ENCODE data around the gene RPP30.
"Not testable (repeated sequence)": the region's sequence is repeated elsewhere in the genome, so short reads cannot be mapped to it uniquely, and the experiment has no call there.

Gene RPP30

DNA sequence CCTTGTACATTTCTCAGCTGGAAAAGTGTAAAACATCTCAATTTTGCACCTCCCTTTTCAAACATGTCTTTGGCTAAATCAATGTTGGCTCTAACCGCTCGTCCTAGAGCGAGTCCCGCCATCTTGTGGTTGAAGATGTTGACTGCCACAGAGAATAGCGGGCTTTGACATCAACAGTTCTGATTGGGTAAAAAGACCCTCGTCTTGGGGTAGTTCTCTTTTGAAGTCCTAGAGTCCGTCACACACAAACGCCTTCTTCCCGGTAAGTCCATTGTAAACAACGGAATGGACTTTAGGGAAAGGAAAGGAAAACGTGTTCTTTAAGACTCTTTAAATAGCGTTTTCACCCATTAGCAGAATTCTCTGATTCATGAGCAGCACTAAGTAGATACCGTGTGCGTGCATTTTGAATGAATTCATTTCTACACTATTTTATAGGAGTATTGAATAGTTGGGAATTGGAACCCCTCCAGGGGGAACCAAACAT, 452 bp upstream of the RPP30 start:
- no peak for DNase-seq (ENCODE audit: low read depth)

DNA sequence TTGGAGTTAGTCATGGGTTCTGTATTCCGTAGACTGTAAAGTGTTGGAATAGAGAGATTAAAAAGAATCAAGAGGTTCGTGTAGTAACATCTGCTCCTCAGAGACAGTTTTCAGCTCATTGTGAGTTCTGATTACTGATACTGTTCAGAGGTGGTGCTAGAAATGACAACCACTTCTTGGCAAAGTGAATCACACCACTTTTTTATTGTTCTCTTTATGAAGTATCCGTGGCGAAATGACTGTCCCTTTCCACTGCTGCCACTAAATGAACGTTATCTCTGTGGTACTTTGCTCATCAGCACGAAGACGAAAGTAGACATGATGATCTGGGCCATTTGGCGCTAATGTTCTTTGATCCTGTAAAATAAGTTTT, 860 bp downstream of the RPP30 start:
- no peak for DNase-seq (ENCODE audit: low read depth)

DNA sequence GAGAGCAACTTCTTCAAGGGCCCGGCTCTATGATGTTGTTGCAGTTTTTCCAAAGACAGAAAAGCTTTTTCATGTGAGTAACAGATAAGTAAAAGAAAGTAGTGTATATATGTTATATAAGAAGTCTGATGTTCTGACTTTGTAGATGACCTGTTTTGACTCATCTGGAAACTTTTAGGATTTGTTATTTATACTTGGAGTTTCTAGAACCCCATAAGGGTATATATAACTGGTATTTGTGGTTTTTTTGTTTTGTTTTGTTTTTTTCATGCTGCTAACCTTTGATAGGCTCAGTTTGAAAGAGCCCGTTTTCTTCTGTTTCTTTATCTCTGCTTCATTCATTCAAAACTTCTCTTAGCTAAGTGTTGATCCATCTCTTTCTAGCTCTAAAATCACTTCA, 7.3 kb downstream of the RPP30 start:
- DNase-seq (ENCODE audit: low read depth) = no peak

DNA sequence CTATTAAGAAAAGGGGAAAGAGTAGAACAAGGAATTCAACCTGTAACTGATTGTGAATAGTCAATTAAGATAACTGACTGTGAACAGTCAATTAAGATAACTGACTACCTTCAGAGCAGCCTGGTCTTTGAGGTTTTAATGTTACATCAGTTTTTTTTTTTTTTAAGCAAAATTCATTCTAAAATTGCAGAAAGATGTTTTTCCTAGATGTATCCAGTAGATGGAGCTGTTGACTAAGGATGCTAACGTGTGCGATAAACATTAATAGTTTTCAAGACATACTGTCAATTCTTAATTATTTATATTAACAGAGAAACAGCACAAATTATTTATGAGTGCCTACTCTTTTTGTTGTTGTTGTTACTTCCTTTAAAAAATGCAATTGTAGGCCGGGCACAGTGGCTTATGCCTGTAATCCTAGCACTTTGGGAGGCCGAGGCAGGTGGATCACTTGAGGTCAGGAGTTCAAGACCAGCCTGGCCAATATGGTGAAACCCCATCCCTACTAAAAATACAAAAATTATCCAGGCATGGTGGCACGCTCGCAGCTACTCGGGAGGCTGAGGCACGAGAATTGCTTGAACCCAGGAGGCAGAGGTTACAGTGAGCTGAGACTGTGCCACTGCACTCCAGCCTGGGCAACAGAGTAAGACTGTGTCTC, 8.4 kb downstream of the RPP30 start:
- DNase-seq (ENCODE audit: low read depth) = not testable (repeated sequence)

DNA sequence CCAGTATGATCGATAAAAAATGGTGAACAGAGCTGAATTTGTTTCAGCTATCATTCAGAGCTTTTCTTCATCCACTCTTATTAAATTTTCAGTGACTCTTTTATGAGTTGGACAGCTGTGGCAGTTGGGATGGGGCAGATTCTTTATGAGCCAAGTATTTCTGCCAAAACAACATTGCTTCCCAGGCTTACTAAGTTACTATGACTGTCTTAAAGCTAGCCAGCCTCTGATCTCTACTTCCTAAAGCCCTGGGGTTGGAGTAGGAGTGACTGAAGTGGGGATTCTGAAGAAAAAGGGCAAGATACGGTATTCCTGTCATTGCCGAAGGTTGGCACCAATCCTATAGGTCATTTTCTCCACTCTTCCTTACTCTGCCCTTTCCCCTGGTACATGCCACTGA, 12.7 kb downstream of the RPP30 start:
- DNase-seq (ENCODE audit: low read depth) = no peak

DNA sequence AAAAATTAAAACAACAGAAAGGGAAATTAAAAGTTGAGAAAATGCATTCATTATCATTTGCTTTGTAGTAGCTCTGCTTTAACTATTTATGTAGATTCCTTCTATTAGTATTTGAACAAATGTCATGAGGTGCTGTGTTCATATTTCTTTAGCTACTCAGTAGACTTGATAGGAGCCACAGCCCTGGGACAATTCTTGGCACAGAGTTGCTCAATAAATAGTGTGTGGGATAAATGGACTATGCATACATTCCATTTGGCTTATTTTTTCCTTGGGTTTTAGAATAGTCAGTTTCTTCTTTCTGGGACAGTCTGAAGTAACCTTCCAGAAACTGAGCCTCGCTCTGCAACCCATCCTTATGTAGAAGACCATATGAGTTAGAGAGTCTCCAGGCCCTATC, 13.4 kb downstream of the RPP30 start:
- DNase-seq (ENCODE audit: low read depth) = no peak

DNA sequence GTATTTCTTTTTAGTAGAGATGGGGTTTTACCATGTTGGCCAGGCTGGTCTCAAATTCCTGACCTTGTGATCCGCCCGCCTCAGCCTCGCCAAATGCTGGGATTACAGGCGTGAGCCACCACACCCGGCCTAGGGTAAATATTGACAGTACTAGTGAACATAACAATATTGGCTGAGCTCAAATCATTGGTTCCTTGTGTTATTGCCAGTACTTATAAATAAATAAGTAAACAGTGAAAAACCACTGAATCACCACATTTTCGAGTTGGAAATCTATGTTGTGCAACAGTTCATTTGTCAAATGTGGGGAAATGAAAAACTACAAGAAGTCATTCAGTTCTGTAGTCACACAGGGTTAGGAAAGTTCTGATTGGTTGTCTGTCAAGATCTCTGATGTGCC, 15.8 kb downstream of the RPP30 start:
- DNase-seq (ENCODE audit: low read depth) = no peak

DNA sequence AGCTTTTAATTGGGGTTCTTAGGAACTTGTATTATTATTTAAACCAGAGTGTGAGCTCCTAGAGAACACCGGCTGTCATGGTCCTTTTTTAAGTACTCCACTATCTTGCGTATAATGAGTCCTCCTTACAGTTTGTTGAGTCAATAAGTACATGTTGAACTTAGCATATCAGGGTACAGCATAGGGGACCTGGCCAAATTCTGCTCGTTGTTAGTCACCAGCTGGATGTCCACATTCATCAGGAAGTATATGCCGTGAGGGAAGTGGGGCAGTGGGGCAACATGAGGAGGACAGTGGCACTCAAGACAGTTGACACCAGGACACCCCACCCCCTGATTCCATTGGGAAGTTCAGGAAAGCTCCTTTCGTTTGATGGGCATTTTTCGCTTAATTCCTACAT, 16.6 kb downstream of the RPP30 start:
- DNase-seq (ENCODE audit: low read depth) = no peak

DNA sequence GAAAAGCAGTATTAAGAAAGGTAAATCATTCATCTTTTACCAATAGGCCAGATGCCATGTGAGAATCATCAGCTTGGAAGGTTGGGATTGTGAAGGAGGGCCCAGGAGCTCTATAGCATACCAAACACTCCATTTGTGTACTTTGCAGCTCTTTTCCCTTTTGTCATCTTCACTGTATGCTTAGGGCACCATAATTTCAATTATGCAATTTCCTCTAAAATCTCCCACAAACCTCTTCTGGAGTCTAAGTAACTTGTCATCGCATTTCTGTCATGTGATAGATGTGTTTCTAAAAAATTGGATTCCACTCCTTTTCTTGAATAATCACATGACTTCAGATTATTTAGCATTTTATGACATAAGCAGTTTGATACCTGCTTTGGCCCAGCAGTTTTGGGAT, 17.9 kb downstream of the RPP30 start:
- no peak for DNase-seq (ENCODE audit: low read depth)

DNA sequence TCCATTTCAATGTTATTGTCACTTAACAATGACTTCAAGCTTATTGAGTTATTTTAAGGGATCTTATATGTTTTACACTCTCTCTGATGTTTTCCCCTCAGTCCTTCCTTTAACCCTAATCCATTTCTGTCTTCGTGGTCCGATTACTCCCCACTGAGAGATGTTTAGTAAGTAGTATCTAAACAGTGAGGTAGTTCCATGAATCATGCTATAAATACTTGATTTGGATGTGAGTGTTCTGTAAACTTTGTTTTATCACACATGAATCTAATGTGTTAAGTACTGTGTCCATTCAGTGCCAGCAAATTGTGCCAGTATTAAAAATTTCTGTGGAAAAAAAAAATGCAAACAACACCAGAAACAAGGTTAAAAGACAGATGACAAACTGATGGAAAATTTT, 18.6 kb downstream of the RPP30 start:
- DNase-seq (ENCODE audit: low read depth) = no peak

DNA sequence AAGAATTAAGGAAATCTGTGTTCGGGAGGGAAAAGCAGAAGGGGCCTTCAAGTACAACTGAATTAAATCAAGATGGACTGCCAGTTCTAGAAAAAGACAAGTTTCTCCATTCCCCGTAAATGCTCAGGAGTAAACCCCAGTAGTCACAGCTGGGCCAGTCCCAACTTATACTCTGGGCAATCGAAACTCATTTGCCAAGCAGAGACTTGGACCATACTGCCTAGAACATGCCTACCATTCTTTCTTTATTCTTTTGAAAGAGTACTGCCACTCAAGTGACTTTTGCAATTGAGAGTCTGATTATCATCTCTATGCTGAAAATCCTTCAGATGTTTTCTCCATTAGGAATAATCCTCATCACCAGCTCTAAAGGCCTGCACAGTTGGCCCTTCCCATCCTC, 21.4 kb downstream of the RPP30 start:
- DNase-seq (ENCODE audit: low read depth) = no peak

DNA sequence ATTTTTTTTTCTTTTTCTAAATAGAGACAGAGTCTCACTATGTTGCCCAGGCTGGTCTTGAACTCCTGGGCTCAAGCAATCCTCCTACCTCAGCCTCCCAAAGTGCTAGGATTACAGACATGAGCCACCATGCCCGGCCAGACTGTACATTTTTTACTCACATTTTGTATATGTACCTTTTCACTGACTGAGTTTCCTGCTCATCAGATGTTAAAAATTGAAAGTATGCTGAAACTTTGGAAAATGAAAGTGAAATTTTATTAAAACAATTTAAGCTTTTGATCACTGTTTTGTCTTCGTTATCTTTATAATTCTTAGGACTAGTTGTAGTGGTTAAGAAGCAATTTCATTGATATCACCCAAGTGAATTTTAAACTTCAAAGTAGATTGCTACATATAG, 25.1 kb downstream of the RPP30 start:
- DNase-seq (ENCODE audit: low read depth) = not testable (repeated sequence)

DNA sequence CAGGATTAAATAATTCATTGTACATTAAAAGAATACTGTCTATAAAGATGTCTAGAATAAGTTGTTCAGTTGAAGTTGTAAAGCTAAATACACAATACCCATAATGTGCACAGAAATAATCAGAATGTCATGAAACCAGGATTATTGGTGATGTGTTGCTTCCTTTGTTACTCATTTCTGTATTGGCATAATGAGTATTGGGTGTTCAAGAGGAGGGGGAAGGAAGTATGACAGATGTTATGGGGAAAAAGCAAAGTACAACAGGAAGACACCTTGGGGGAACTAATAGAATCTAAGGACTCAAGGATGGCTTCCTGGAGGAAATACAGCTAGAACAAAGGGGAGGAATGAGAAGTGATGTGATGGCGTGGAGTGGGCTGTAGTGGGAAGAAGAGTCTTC, 34.2 kb downstream of the RPP30 start:
- no peak for DNase-seq (ENCODE audit: low read depth)

DNA sequence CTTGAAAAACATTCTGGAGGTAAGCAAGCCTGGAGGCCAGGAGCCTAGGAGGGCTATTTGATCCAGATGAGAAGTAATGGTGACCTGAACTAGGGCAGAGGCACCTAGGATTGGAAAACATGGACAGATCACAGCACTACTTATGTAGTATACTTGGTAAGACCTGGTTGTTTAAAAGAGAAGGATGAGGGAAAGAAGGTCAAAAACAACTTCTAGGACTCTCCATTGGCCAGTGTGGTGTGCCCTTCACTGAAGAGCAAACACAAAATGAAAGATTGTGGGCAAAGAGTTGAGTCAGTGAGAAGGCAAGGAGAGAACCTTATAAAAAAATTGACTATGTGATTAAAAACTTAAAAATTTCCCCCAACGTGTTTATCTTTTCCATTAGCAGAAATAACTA, 34.8 kb downstream of the RPP30 start:
- DNase-seq (ENCODE audit: low read depth) = no peak

DNA sequence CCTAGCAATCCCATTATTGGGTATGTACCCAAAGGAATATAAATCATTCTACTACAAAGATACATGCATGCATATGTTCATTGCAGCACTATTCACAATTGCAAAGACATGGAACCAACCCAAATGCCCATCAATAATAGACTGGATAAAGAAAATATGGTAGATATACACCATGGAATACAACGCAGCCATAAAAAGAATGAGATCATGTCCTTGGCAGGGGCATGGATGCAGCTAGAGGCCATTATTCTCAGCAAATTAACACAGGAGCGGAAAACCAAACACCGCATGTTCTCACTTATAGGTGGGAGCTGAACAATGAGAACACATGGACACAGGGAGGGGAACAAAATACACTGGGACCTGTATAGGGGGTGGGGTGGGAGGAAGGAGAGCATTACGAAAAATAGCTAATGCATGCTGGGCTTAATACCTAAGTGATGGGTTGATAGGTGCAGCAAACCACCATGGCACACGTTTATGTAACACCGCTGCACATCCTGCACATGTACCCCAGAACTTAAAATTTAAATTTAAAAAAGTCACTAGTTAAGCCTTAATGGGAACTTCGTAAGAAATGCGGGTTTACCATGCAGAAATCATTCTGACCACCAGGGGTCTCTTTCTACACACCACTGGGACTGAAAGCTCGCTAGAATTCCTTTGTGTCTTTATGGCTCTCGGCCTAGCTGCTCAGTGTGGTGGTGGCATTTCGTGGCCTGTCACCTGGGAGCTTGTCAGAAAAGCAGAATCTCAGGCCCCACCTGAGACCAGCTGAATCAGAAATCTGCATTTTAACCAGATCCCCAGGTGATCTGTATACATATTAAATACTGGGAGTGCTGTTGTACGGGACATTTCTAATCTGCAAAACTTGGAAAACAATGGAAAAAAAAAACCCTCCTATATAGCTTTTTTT, 39.6 kb downstream of the RPP30 start:
- peak; percentile 15 for DNase-seq (ENCODE audit: low read depth)

DNA sequence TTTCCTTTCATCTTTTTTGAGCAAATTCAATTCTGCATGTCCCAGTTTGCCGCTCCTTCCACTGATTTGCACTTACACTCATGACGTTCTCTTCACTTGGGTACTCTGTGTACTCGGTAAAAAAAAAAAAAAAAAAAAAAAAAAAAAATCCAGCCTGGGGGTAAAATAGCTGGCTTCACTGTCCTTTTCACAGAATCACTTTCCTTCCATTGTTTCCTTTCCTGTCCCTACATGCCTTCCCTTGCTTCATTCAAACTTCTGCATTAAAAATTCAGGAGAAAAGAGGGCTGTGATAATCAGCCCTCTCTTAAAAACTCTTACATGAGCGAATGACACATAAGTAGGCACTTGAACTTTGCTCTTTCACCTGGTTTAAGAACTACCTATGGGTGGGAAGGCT, 40.4 kb downstream of the RPP30 start:
- no peak for DNase-seq (ENCODE audit: low read depth)

DNA sequence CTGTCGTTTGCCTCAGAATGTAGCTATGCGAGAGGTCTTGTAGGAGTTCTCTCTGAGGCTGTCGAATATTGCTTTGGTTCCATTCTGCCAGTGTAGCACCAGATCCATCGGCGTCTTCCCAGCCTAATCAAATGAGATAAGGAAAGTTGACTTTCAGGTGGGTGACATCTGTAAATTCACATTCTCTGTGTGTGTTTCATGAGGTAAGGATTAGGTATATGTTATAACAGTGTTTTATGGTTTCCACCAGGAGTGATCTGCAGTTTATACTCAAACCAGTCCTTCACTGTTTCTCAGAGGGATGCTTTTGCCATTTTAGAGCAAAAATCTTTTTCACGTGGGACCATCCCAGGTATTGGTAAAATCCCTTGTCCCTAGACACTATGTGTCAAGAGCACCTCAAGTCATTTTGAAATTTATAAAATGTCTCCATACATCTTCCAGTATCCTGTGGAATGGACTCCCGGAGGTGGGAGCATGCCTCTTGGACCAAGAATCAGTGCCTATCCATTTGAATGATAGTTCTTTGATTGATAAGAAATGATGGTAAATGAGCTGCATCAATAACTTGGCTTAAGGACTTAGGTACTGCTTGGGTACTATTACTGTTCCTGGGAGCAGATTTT, 41.2 kb downstream of the RPP30 start:
- DNase-seq (ENCODE audit: low read depth) = no peak

DNA sequence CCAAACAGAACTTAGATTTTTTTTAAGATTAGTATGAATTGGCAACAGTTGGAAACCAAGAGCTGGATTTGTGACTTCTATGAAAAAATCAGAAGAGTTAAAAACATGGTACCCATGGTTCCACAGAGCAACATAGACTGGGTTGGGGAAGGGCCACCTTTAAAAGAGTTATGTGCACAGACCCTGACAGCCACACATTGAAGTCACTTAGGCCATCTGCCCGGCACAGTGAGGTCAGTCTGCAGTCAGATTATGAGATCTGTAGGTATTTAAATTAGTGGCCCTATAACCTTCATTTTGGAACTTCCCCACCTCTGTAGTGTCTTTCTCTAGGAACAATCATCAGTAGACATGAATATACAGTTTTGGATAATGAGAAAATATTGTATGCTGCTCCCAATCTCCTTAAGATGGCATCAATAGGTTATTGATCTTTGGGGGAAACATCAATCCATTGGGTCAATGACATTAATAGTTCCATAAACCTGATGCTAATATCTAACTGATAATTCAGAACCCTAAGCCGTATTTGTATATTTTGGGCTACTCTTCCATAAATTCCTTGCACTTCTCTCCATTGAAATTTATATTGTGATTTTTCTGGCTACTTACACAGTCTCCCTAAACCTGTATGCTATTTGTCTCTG, 42.1 kb downstream of the RPP30 start:
- no peak for DNase-seq (ENCODE audit: low read depth)

DNA sequence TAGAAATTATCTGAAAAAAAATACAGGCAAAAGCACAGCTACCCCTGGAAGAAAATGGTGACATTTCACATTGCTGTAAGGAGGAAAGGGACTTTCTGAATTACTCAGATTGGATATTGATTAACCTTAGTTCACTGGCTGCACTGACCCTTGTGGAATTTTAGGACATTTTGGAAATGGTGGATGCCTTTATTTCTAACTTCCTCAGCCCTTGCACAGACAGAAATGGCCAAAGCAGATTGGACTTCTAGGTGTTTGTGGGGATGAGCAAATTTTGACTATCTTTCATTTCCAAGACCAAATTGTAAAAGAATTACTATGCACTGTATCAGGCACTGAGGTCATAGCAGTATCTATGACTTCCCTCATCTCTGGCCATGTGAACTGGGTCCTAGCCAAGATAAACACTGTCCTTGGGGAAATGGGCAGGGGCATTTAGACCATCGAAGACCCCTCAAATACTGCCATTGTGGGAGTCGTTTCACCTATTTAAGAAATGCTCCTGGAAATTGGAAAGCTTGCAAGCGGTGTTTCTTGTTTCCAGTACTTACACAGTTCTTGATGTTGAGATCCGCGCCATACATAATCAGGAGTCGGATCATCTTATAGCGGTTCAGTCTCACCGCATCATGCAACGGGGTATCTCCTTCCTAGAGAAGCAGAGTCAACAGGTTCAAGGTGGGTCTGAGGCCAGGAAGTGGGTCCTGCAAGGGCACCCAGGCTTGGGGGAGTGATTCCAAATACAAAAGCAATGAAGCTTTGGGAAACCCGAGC, 43.4 kb downstream of the RPP30 start:
- DNase-seq (ENCODE audit: low read depth) = no peak

DNA sequence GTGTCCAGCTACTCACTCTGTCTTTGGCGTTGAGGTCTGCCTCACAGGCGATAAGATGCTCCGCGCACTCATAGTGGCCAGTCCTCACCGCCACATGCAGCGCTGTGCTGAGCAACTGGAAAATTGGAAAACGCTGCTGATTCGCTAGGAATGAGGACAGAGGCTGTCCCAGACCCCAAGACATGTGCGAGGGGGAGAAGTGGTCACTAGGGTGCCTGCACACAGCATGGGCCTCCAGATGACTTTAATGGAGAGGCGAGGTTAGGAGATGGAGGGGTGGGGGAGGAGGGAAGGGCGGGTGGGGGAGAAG, 43.9 kb downstream of the RPP30 start:
- DNase-seq (ENCODE audit: low read depth) = no peak

DNA sequence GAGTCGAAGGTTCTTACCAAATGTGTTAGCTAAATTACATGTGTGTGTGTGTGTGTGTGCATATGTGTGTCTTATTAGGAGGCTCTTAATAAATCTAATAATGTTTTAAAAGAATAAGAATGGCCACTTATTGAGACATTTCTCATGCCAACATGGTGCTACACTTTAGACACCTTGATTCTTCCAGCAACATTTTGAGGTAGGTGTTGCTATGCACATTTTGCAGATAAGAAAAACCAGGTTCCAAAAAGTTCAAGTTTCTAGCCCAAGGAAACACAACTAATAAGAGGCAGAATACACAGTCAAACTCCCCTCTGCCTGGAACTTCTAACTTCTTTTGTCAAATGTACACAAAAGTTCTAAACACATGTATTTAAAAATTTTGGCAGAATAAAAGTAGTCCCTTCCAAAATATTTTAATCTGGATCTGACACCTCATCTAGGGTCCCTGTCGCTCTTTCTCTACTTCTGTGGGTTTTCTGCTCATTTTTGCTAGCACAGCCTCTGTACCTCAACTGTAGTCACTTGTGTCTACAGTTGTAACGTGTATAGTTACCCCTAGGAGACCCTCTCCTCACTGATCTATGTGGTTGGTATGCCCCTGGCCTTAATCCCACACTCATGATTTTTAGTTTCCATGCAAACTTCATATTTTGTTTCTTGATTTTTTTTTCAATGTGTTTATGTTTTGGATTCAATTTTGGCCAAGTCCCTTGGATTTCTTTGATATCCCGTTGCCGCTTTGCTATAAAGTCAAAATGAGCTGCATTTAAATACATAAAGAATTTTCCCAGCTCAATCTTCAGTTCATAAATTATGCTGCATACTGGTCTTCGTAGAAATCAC, 44.8 kb downstream of the RPP30 start:
- no peak for DNase-seq (ENCODE audit: low read depth)

Data from stimulated activated CD8-positive, alpha-beta memory T cell treated with anti-CD3 and anti-CD28 coated beads, Interleukin-15, amount 100 ng/mL, for 1 hour (primary cell).